ENCODE measurements around the gene RNF181. TPM values are rescaled to one million over a fixed set of nuclear protein-coding genes. Genes with fewer than 3 reads are reported as not detected.

The RNF181 gene
- total RNA-seq, result 100 to 1,000 TPM in 3 of 4 donors, 10 to 100 TPM in 1; 23.9 to 164 (median 141) TPM

- H3K4me1 ChIP-seq, result peaks cover 16 to 36% (median 24%) of the 10 kb centered on the region in 4 donors
- intact Hi-C loops (cut with DNase I; ENCODE audit: low total_unique reads), result no loop called here
These were observed at the start of gene RNF181 for GRCh38 chr2:85595301-85596025. RNF181 (plus strand) TSS chr2:85595745; CDS start chr2:85595764, 19 bp downstream.

DNA sequence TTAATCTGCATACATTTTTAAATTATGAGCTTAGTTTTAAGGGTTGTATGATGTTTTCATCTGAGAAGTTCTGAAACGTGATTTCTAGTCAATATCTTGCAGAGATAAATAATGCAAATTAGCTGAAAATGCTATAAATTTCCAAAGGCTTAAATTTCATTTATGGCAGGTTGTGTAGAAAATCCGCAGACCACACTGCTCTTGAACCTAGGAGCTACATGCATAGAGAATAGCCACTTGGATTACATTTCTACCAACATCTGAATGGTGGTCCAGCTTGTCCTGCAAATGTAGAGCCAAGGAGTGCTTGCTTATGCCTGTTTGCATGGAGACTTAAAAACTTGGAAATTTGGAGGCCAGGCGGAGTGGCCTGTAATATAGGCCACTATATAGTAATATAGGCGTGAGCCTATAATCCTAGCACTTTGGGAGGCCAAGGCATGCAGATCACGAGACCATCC lies 49.7 kb upstream of the RNF181 start:
- Histone ChIP-seq H3K36me3 (peaks cover 0 to 48% (median 26%) of the 10 kb centered on the region in 4 donors), H3K27me3 (no peaks in the 10 kb centered on the region), H3K4me1 (peaks cover 5 to 36% (median 19%) of the 10 kb centered on the region in 4 donors), H3K9me3 (no peaks in the 10 kb centered on the region), H3K27ac (peak overlapping the region in 2 of 4 donors; percentile 17 to 51), H3K4me3 (no peak overlapping the region)
- 64 to 83% methylated on average over 5 of the region's 5 CpGs for WGBS, 2 donors (ENCODE audit: low coverage in 1 of 2)
- DNase-seq, result no peak
- no peak for TF ChIP-seq POLR2A (IDR thresholded peaks at IDR 0.05)
- peak in 1 of 3 donors; percentile 12 for TF ChIP-seq POLR2AphosphoS5 (IDR thresholded peaks at IDR 0.05)
- no peak for TF ChIP-seq EP300 (IDR thresholded peaks at IDR 0.05; ENCODE audit: low read depth)
- TF ChIP-seq, protein P1, sequence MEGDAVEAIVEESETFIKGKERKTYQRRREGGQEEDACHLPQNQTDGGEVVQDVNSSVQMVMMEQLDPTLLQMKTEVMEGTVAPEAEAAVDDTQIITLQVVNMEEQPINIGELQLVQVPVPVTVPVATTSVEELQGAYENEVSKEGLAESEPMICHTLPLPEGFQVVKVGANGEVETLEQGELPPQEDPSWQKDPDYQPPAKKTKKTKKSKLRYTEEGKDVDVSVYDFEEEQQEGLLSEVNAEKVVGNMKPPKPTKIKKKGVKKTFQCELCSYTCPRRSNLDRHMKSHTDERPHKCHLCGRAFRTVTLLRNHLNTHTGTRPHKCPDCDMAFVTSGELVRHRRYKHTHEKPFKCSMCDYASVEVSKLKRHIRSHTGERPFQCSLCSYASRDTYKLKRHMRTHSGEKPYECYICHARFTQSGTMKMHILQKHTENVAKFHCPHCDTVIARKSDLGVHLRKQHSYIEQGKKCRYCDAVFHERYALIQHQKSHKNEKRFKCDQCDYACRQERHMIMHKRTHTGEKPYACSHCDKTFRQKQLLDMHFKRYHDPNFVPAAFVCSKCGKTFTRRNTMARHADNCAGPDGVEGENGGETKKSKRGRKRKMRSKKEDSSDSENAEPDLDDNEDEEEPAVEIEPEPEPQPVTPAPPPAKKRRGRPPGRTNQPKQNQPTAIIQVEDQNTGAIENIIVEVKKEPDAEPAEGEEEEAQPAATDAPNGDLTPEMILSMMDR (IDR thresholded peaks at IDR 0.05), result no peak
- in situ Hi-C loops (cut with MboI; ENCODE audit: low pct_ligation_motif_present in 1 of 4, low pct_unique_long_range_greater_than_20kb in 1 of 4, low sequenced_read_pairs in 3 of 4), result loop anchor here in 1 of 4 donors (5.0 kb wide), 1 partner anchor 124 kb away; no protein-coding TSS in a partner anchor
- intact Hi-C loops (cut with DNase I; ENCODE audit: low total_unique reads), result no loop called here

More at GRCh38 chr2:85595301-85596025, at the start of gene RNF181:
- WGBS, 2 donors (ENCODE audit: low coverage in 1 of 2), result 0% methylated on average over 45 of the region's 47 CpGs; no CpG with 5 or more reads in 1 of the 2 donors
- peak; percentile 96 for DNase-seq
- Histone ChIP-seq H3K27me3 (no peaks in the 10 kb centered on the region), H3K9me3 (no peaks in the 10 kb centered on the region), H3K27ac (peak within 1 kb of the TSS; percentile 89 to 96 (median 95)), H3K36me3 (peaks cover 0 to 6% (median 0%) of the 10 kb centered on the region in 4 donors), H3K4me3 (peak within 1 kb of the TSS; percentile 72 to 95 (median 84))
- TF ChIP-seq POLR2AphosphoS5 (IDR thresholded peaks at IDR 0.05) (peak; percentile 90 to 96 (median 95)), EP300 (IDR thresholded peaks at IDR 0.05; ENCODE audit: low read depth) (no peak), POLR2A (IDR thresholded peaks at IDR 0.05) (peak; percentile 92)
- TF ChIP-seq, protein P1 (IDR thresholded peaks at IDR 0.05), result no peak
- in situ Hi-C loops (cut with MboI; ENCODE audit: low pct_ligation_motif_present in 1 of 4, low pct_unique_long_range_greater_than_20kb in 1 of 4, low sequenced_read_pairs in 3 of 4), result no loop called here

DNA sequence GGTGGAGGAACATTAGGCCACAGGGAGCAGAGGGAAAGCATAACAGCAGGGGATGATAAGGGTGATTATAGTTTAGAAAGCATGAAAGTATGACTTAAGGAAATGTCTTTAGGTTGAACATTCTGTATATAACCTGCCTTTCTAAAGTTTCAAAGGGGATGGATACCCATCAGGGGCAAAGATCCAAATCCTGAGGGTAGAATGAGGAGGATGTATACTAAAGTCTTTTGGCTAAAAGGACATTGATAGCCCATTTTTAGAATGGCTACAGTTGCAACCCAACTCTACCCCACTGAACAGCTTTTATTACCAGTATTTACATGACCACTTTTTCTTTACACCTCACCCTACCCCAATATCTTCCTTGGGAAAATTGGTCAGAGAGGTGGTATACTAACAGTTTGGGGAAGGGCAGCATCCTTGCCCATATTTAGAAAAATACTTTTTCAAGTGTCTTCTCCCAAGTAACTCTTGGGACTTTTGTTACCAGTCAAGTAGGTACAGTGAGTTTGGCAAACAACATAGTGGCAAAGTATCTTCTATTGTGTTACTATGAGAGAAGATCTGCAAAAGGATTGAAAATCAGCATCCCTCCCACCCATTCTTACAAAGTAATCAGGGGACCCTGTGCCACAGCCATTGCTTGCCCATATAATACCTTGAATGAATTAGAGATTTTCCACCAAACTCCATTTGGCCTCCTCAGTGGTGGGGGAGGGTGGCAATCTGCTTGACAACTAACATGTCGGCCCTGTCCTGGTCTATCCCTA lies 48.3 kb upstream of the RNF181 start:
- no peak for DNase-seq
- H3K27ac ChIP-seq, result peak overlapping the region in 1 of 4 donors; percentile 17
- intact Hi-C loops (cut with DNase I; ENCODE audit: low total_unique reads), result no loop called here
- H3K4me1 ChIP-seq, result peaks cover 2 to 22% (median 6%) of the 10 kb centered on the region in 4 donors
- WGBS, 2 donors (ENCODE audit: low coverage in 1 of 2), result 80 to 83% methylated on average over 1 of the region's 1 CpG
- no peak overlapping the region for H3K4me3 ChIP-seq
- no peaks in the 10 kb centered on the region for H3K9me3 ChIP-seq
- TF ChIP-seq POLR2A (IDR thresholded peaks at IDR 0.05), result no peak
- no peak for TF ChIP-seq EP300 (IDR thresholded peaks at IDR 0.05; ENCODE audit: low read depth)
- peak in 1 of 3 donors; percentile 31 for TF ChIP-seq POLR2AphosphoS5 (IDR thresholded peaks at IDR 0.05)
- TF ChIP-seq, protein P1 (IDR thresholded peaks at IDR 0.05), result no peak
- H3K36me3 ChIP-seq, result peaks cover 0 to 41% (median 20%) of the 10 kb centered on the region in 4 donors
- no peaks in the 10 kb centered on the region for H3K27me3 ChIP-seq
- in situ Hi-C loops (cut with MboI; ENCODE audit: low pct_ligation_motif_present in 1 of 4, low pct_unique_long_range_greater_than_20kb in 1 of 4, low sequenced_read_pairs in 3 of 4), result loop anchor here in 1 of 4 donors (5.0 kb wide), 1 partner anchor 125 kb away; no protein-coding TSS in a partner anchor

All from transverse colon (tissue), 4 donors.